BLaER1 (cell line): Measurements from ENCODE around the gene CPT1C.
"Not testable (repeated sequence)": the region's sequence is repeated elsewhere in the genome, so short reads cannot be mapped to it uniquely, and the experiment has no call there.

Experiments used
- H3K27ac ChIP-seq: shearing (Covaris generic); formaldehyde crosslinking; 2 replicates; pipeline ENCODE4 v1.8.1; 2022
- H3K27me3 ChIP-seq: shearing (Covaris generic); formaldehyde crosslinking; 2 replicates; pipeline ENCODE4 v1.8.1; 2022
- H3K36me3 ChIP-seq: shearing (Covaris generic); formaldehyde crosslinking; 2 replicates; pipeline ENCODE4 v1.8.1; 2022
- H3K4me1 ChIP-seq: shearing (Covaris generic); formaldehyde crosslinking; 2 replicates; pipeline ENCODE4 v1.8.1; 2022
- H3K4me2 ChIP-seq: shearing (Covaris generic); formaldehyde crosslinking; 2 replicates; pipeline ENCODE4 v1.8.1; 2022
- H3K4me3 ChIP-seq: shearing (Covaris generic); formaldehyde crosslinking; 2 replicates; pipeline ENCODE4 v1.8.1; 2022
- H3K9ac ChIP-seq: shearing (Covaris generic); formaldehyde crosslinking; 2 replicates; pipeline ENCODE4 v1.8.1; 2022
- H3K9me3 ChIP-seq: shearing (Covaris generic); formaldehyde crosslinking; 2 replicates; pipeline ENCODE4 v1.8.1; 2022
- H4K20me1 ChIP-seq: shearing (Covaris generic); formaldehyde crosslinking; 2 replicates; pipeline ENCODE4 v1.8.1; 2022
- Cebpa-rat ChIP-seq: shearing (Covaris generic); IDR thresholded peaks from 2 replicates; pipeline ENCODE4 v1.8.1; 2022

The CPT1C gene

GRCh38 chr19:49700563-49700962 is 9.6 kb downstream of the CPT1C start:
- no peaks in the 10 kb centered on the region for H4K20me1 ChIP-seq
- no peak overlapping the region for H3K27ac ChIP-seq
- no peaks in the 10 kb centered on the region for H3K4me1 ChIP-seq
- H3K4me3 ChIP-seq: no peak overlapping the region
- H3K27me3 ChIP-seq: no peaks in the 10 kb centered on the region
- no peak overlapping the region for H3K9ac ChIP-seq
- no peaks in the 10 kb centered on the region for H3K9me3 ChIP-seq
- no peaks in the 10 kb centered on the region for H3K36me3 ChIP-seq
- no peak for TF ChIP-seq Cebpa-rat
- H3K4me2 ChIP-seq: no peak overlapping the region

GRCh38 chr19:49701271-49701786 is 10.4 kb downstream of the CPT1C start:
- Histone ChIP-seq H3K9me3 (no peaks in the 10 kb centered on the region), H3K9ac (no peak overlapping the region), H3K4me1 (no peaks in the 10 kb centered on the region), H3K27me3 (no peaks in the 10 kb centered on the region), H3K27ac (no peak overlapping the region), H3K36me3 (no peaks in the 10 kb centered on the region), H3K4me3 (no peak overlapping the region), H3K4me2 (no peak overlapping the region), H4K20me1 (no peaks in the 10 kb centered on the region)
- TF ChIP-seq Cebpa-rat: no peak

GRCh38 chr19:49704888-49705642 is 14.1 kb downstream of the CPT1C start:
- H3K4me3 ChIP-seq: no peak overlapping the region
- H3K4me1 ChIP-seq: no peaks in the 10 kb centered on the region
- no peak overlapping the region for H3K9ac ChIP-seq
- H3K9me3 ChIP-seq: no peaks in the 10 kb centered on the region
- H3K36me3 ChIP-seq: no peaks in the 10 kb centered on the region
- no peak overlapping the region for H3K27ac ChIP-seq
- H4K20me1 ChIP-seq: no peaks in the 10 kb centered on the region
- H3K4me2 ChIP-seq: no peak overlapping the region
- TF ChIP-seq Cebpa-rat: no peak
- H3K27me3 ChIP-seq: no peaks in the 10 kb centered on the region

GRCh38 chr19:49705919-49706318 is 15.0 kb downstream of the CPT1C start:
- TF ChIP-seq Cebpa-rat: no peak
- H3K27ac ChIP-seq: no peak overlapping the region
- no peak overlapping the region for H3K4me3 ChIP-seq
- no peak overlapping the region for H3K9ac ChIP-seq
- no peaks in the 10 kb centered on the region for H3K9me3 ChIP-seq
- no peaks in the 10 kb centered on the region for H3K27me3 ChIP-seq
- H3K4me1 ChIP-seq: no peaks in the 10 kb centered on the region
- H3K36me3 ChIP-seq: no peaks in the 10 kb centered on the region
- H3K4me2 ChIP-seq: no peak overlapping the region
- H4K20me1 ChIP-seq: no peaks in the 10 kb centered on the region

GRCh38 chr19:49710372-49710951 is 19.5 kb downstream of the CPT1C start:
- H3K4me2 ChIP-seq: no peak overlapping the region
- no peak for TF ChIP-seq Cebpa-rat
- H3K9ac ChIP-seq: no peak overlapping the region
- H3K9me3 ChIP-seq: no peaks in the 10 kb centered on the region
- H3K4me1 ChIP-seq: no peaks in the 10 kb centered on the region
- H3K4me3 ChIP-seq: no peak overlapping the region
- H3K27ac ChIP-seq: no peak overlapping the region
- H4K20me1 ChIP-seq: no peaks in the 10 kb centered on the region
- no peaks in the 10 kb centered on the region for H3K27me3 ChIP-seq
- H3K36me3 ChIP-seq: no peaks in the 10 kb centered on the region

GRCh38 chr19:49712397-49712859 is 21.5 kb downstream of the CPT1C start:
- no peak overlapping the region for H3K9ac ChIP-seq
- H3K27ac ChIP-seq: no peak overlapping the region
- no peak overlapping the region for H3K4me2 ChIP-seq
- no peaks in the 10 kb centered on the region for H3K27me3 ChIP-seq
- no peak for TF ChIP-seq Cebpa-rat
- no peak overlapping the region for H3K4me3 ChIP-seq
- H3K9me3 ChIP-seq: no peaks in the 10 kb centered on the region
- H3K4me1 ChIP-seq: peaks cover 7% of the 10 kb centered on the region
- no peaks in the 10 kb centered on the region for H3K36me3 ChIP-seq
- no peaks in the 10 kb centered on the region for H4K20me1 ChIP-seq

GRCh38 chr19:49713236-49713845 is 22.4 kb downstream of the CPT1C start:
- Histone ChIP-seq H3K27ac (no peak overlapping the region), H3K9me3 (no peaks in the 10 kb centered on the region), H4K20me1 (no peaks in the 10 kb centered on the region), H3K9ac (no peak overlapping the region), H3K4me3 (no peak overlapping the region), H3K27me3 (no peaks in the 10 kb centered on the region), H3K4me1 (peaks cover 12% of the 10 kb centered on the region), H3K4me2 (no peak overlapping the region), H3K36me3 (no peaks in the 10 kb centered on the region)
- TF ChIP-seq Cebpa-rat: no peak

GRCh38 chr19:49716154-49716553 is 25.2 kb downstream of the CPT1C start:
- H3K4me3 ChIP-seq: no peak overlapping the region
- H3K4me1 ChIP-seq: peaks cover 12% of the 10 kb centered on the region
- no peaks in the 10 kb centered on the region for H4K20me1 ChIP-seq
- H3K9ac ChIP-seq: no peak overlapping the region
- no peaks in the 10 kb centered on the region for H3K36me3 ChIP-seq
- TF ChIP-seq Cebpa-rat: no peak
- H3K27ac ChIP-seq: no peak overlapping the region
- no peak overlapping the region for H3K4me2 ChIP-seq
- no peaks in the 10 kb centered on the region for H3K27me3 ChIP-seq
- H3K9me3 ChIP-seq: no peaks in the 10 kb centered on the region

- H3K27ac ChIP-seq: no peak overlapping the region
- H3K4me2 ChIP-seq: no peak overlapping the region
- H3K4me3 ChIP-seq: no peak overlapping the region
- H3K36me3 ChIP-seq: no peaks in the 10 kb centered on the region
- H4K20me1 ChIP-seq: no peaks in the 10 kb centered on the region
- H3K27me3 ChIP-seq: no peaks in the 10 kb centered on the region
- TF ChIP-seq Cebpa-rat: no peak
- peaks cover 12% of the 10 kb centered on the region for H3K4me1 ChIP-seq
- peaks cover 20% of the 10 kb centered on the region for H3K9me3 ChIP-seq
- H3K9ac ChIP-seq: no peak overlapping the region
These were observed 27.6 kb downstream of the CPT1C start for GRCh38 chr19:49718511-49718910.

GRCh38 chr19:49718991-49719390 is 28.1 kb downstream of the CPT1C start:
- H3K27ac ChIP-seq: no peak overlapping the region
- H4K20me1 ChIP-seq: no peaks in the 10 kb centered on the region
- no peak overlapping the region for H3K4me2 ChIP-seq
- H3K4me3 ChIP-seq: no peak overlapping the region
- no peak overlapping the region for H3K9ac ChIP-seq
- TF ChIP-seq Cebpa-rat: no peak
- H3K4me1 ChIP-seq: peaks cover 12% of the 10 kb centered on the region
- H3K36me3 ChIP-seq: no peaks in the 10 kb centered on the region
- peaks cover 20% of the 10 kb centered on the region for H3K9me3 ChIP-seq
- no peaks in the 10 kb centered on the region for H3K27me3 ChIP-seq

- H3K4me1 ChIP-seq: peaks cover 12% of the 10 kb centered on the region
- H3K4me3 ChIP-seq, H3K36me3 ChIP-seq, H3K4me2 ChIP-seq, H3K9ac ChIP-seq, H3K27ac ChIP-seq, H4K20me1 ChIP-seq, H3K27me3 ChIP-seq: not testable (repeated sequence)
- H3K9me3 ChIP-seq: peaks cover 20% of the 10 kb centered on the region
These were observed 28.5 kb downstream of the CPT1C start for GRCh38 chr19:49719420-49719819.
